GM12878 (cell line): ENCODE data around the gene SATL1. TPM values are rescaled to one million over a fixed set of nuclear protein-coding genes. Genes with fewer than 3 reads are reported as not detected.

ENCODE experiments used
- ATAC-seq: fragments of 200-7000 bp; cut with Tn5 transposase; 3 replicates; pipeline ENCODE4 v1.9.1; 2020; ENCODE audit warnings: mild to moderate bottlenecking, moderate library complexity
- BruUV-seq: library from RNA; stranded (reverse); fragments of 400-500 nt; replicated peaks from 2 replicates; lab custom pipeline; 2021; lab: Mats Ljungman, UMichigan
- CTCF ChIA-PET: fragments of 300-600 bp; sonication (Branson Sonifier 250); formaldehyde crosslinking; extraction: SDS; loops from one replicate; lab custom pipeline; 2021; ENCODE audit warnings: inconsistent platforms; lab: Yijun Ruan, JAX
- POLR2A ChIA-PET: fragments of 350-600 bp; formaldehyde crosslinking; extraction: SDS; loops from one replicate; lab custom pipeline; 2021; ENCODE audit warnings: inconsistent platforms; lab: Charles Lee
- RAD21 ChIA-PET: fragments of 300-600 bp; sonication (Branson Sonifier 250); formaldehyde crosslinking; loops from one replicate; lab custom pipeline; 2023; ENCODE audit warnings: antibody characterized with exemption; ENCODE audit not compliant: unreplicated experiment; lab: Charles Lee
- SMC1A ChIA-PET: fragments of 300-600 bp; sonication (Branson Sonifier 250); formaldehyde crosslinking; loops from one replicate; lab custom pipeline; 2023; ENCODE audit not compliant: unreplicated experiment, uncharacterized antibody; lab: Charles Lee
- DNase-seq: peaks from one replicate; pipeline ENCODE4 v3.0.0-alpha.2; 2011; ENCODE audit warnings: low read depth, low spot score
- FAIRE-seq: peaks from 3 replicates; lab custom pipeline; 2011; peaks lifted over from hg19 to GRCh38; lab: Jason Lieb, UNC
- H2AFZ ChIP-seq: 2 replicates; pipeline ENCODE4 v1.6.0; 2011; ENCODE audit warnings: low read depth, low read length, control low read depth; ENCODE audit not compliant: control insufficient read depth
- H3K27ac ChIP-seq: 2 replicates; pipeline ENCODE4 v1.5.1; 2011; ENCODE audit warnings: control low read depth; ENCODE audit not compliant: control insufficient read depth, insufficient read depth
- H3K27me3 ChIP-seq, 2 experiments: replicated peaks in 1 of 2; 2 replicates each; pipeline versions ENCODE4 v1.6.0 to v1.6.1; 2011; ENCODE audit warnings: low read length in 1 of 2; ENCODE audit not compliant: control insufficient read depth in 2 of 2, insufficient read depth in 2 of 2
- H3K36me3 ChIP-seq, 2 experiments: 2 replicates each; pipeline ENCODE4 v1.5.1; 2011; ENCODE audit warnings: low read length in 1 of 2; ENCODE audit not compliant: control insufficient read depth in 2 of 2, insufficient read depth in 2 of 2
- H3K4me1 ChIP-seq: 2 replicates; pipeline ENCODE4 v1.6.1; 2011; ENCODE audit warnings: mild to moderate bottlenecking, low read length, moderate library complexity, mixed read lengths; ENCODE audit not compliant: control insufficient read depth, insufficient read depth
- H3K4me2 ChIP-seq: 2 replicates; pipeline ENCODE4 v1.6.0; 2011; ENCODE audit warnings: control low read depth; ENCODE audit not compliant: control insufficient read depth, insufficient read depth
- H3K4me3 ChIP-seq: fragments of 200-600 bp; sonication (generic); 2 replicates; pipeline ENCODE4 v1.5.1; 2016
- H3K79me2 ChIP-seq: 2 replicates; pipeline ENCODE4 v1.6.0; 2011; ENCODE audit warnings: low read length; ENCODE audit not compliant: control insufficient read depth, insufficient read depth
- H3K9ac ChIP-seq: 2 replicates; pipeline ENCODE4 v1.8.0; 2011; ENCODE audit warnings: low read length, control low read depth, mixed read lengths; ENCODE audit not compliant: control insufficient read depth, insufficient read depth
- H3K9me3 ChIP-seq: replicated peaks from 3 replicates; pipeline ENCODE4 v1.5.1; 2011; ENCODE audit warnings: mild to moderate bottlenecking, low read length; ENCODE audit not compliant: control insufficient read depth, insufficient read depth
- H4K20me1 ChIP-seq: 2 replicates; pipeline ENCODE4 v1.6.0; 2011; ENCODE audit not compliant: control insufficient read depth, insufficient read depth
- DPF2 ChIP-seq: fragments of 450-650 bp; IDR thresholded peaks from 2 replicates; pipeline ENCODE4 v1.6.1; 2017; ENCODE audit warnings: mild to moderate bottlenecking
- EGR1 ChIP-seq, 2 experiments: IDR thresholded peaks; 1 replicate in 1 of 2; 2 replicates in 1 of 2; pipeline ENCODE4 v1.6.1; 2011 to 2012; ENCODE audit warnings: low read depth in 2 of 2, low read length in 2 of 2, borderline replicate concordance in 1 of 2, mild to moderate bottlenecking in 1 of 2, moderate library complexity in 1 of 2
- RAD21 ChIP-seq: IDR thresholded peaks from 2 replicates; pipeline ENCODE4 v1.6.1; 2011; ENCODE audit warnings: mild to moderate bottlenecking, low read depth, low read length, moderate library complexity; ENCODE audit not compliant: insufficient read depth
- RELB ChIP-seq: fragments of 450-650 bp; IDR thresholded peaks from 2 replicates; pipeline ENCODE4 v1.6.1; 2017; ENCODE audit warnings: low read depth, mild to moderate bottlenecking, moderate library complexity
- REST ChIP-seq: IDR thresholded peaks from 2 replicates; pipeline ENCODE4 v1.6.1; 2012; ENCODE audit warnings: mild to moderate bottlenecking, low read depth, low read length
- SP1 ChIP-seq: IDR thresholded peaks from one replicate; pipeline ENCODE4 v1.6.1; 2011; ENCODE audit warnings: low read depth, low read length
- SUPT20H ChIP-seq: IDR thresholded peaks from 2 replicates; pipeline ENCODE4 v1.6.1; 2011; ENCODE audit warnings: low read depth, mild to moderate bottlenecking, low read length, moderate library complexity, borderline replicate concordance; ENCODE audit not compliant: control insufficient read depth
- ZNF384 ChIP-seq: IDR thresholded peaks from 2 replicates; pipeline ENCODE4 v1.6.1; 2012; ENCODE audit warnings: low read depth, mild to moderate bottlenecking, low read length, improper control_type of control experiment, borderline replicate concordance
- ZNF687 ChIP-seq: fragments of 450-650 bp; IDR thresholded peaks from 2 replicates; pipeline ENCODE4 v1.6.1; 2017; ENCODE audit warnings: mild to moderate bottlenecking, moderate library complexity
- WGBS: methylation state at CpG from one replicate; pipeline ENCODE4 v1.1.6; 2016; ENCODE audit warnings: low lambda C conversion rate; ENCODE audit not compliant: insufficient replicate concordance, insufficient coverage; ENCODE audit errors: missing lambda C conversion rate; 5-methylcytosine and 5-hydroxymethylcytosine counted together
- in situ Hi-C: fragments of 300-500 bp; cut with MboI; formaldehyde crosslinking; loops from 9 replicates; pipeline ENCODE4 v1.14.3; 2018; ENCODE audit warnings: mixed read lengths
- intact Hi-C: fragments of 100-400 bp; cut with micrococcal nuclease; formaldehyde crosslinking; loops from one replicate; pipeline ENCODE4 v1.14.2; 2022; ENCODE audit not compliant: unreplicated experiment
- polyA plus RNA-seq, 11 experiments: library from polyadenylated mRNA; depleted of rRNA in 4 of 11; unstranded in 6 of 11; stranded (reverse) in 5 of 11; fragments of >200 nt; fragmentation: Nextera tagmentation in 4 of 11; fragmentation: Illumina TruSeq in 1 of 11; extraction: Ambion mirVana in 4 of 11; extraction: Trizol in 1 of 11; gene quantifications; 1 replicate in 1 of 11; 2 replicates in 10 of 11; pipeline versions ENCODE4 v1.2.1 to v1.2.3, GENCODE V29; 2011 to 2016; ENCODE audit warnings: inconsistent platforms in 2 of 11, missing spikeins in 2 of 11, low read depth in 1 of 11
- total RNA-seq, 4 experiments: library from RNA; depleted of rRNA in 3 of 4; stranded (reverse); fragments of >200 nt in 3 of 4; fragmentation: Illumina TruSeq in 1 of 4; extraction: Trizol in 1 of 4; gene quantifications; 2 replicates each; pipeline versions ENCODE4 v1.2.1 to v1.2.3, GENCODE V29; 2013 to 2021
- TF ChIP-seq, protein P1 (sequence below): fragments of 450-650 bp; IDR thresholded peaks from 2 replicates; pipeline ENCODE4 v1.6.1; 2016; ENCODE audit warnings: mild to moderate bottlenecking

The SATL1 gene
- total and polyA plus RNA-seq, 10 of the 15 experiments (the other 5 are each of a cell fraction or from before 2014, with no cell fraction given) = 0.01 TPM; not detected in 9

- no peak for FAIRE-seq
- H4K20me1 ChIP-seq = no peaks in the 10 kb centered on the region
- H3K9me3 ChIP-seq = no peaks in the 10 kb centered on the region
- DNase-seq = no peak
- CTCF ChIA-PET = no interaction called here
- H3K27ac ChIP-seq = no peak overlapping the region
- H3K36me3 ChIP-seq = no peaks in the 10 kb centered on the region
- no peaks in the 10 kb centered on the region for H3K4me1 ChIP-seq
- no peak overlapping the region for H2AFZ ChIP-seq
- no peak overlapping the region for H3K4me2 ChIP-seq
- H3K4me3 ChIP-seq = no peak overlapping the region
- intact Hi-C loops (no loop called here), in situ Hi-C loops (no loop called here)
- ATAC-seq = no peak
- no peak overlapping the region for H3K9ac ChIP-seq
- RAD21 ChIA-PET = no interaction called here
- no TSS peak for BruUV-seq
- WGBS = 17% methylated on average over 2 of the region's 2 CpGs
- SMC1A ChIA-PET = no interaction called here
- POLR2A ChIA-PET = no interaction called here
- no peaks in the 10 kb centered on the region for H3K27me3 ChIP-seq
- H3K79me2 ChIP-seq = no peaks in the 10 kb centered on the region
- TF ChIP-seq EGR1 (IDR thresholded peaks at IDR 0.05; ENCODE audit: borderline replicate concordance in 1 of 2, low read depth in 2 of 2, low read length in 2 of 2) = no peak
- no peak for TF ChIP-seq DPF2
- no peak for TF ChIP-seq REST
- TF ChIP-seq, protein P1, sequence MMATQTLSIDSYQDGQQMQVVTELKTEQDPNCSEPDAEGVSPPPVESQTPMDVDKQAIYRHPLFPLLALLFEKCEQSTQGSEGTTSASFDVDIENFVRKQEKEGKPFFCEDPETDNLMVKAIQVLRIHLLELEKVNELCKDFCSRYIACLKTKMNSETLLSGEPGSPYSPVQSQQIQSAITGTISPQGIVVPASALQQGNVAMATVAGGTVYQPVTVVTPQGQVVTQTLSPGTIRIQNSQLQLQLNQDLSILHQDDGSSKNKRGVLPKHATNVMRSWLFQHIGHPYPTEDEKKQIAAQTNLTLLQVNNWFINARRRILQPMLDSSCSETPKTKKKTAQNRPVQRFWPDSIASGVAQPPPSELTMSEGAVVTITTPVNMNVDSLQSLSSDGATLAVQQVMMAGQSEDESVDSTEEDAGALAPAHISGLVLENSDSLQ = no peak
- TF ChIP-seq SP1 = no peak
- TF ChIP-seq ZNF687 = no peak
- TF ChIP-seq RAD21 = no peak
- TF ChIP-seq ZNF384 = no peak
- TF ChIP-seq SUPT20H = no peak
- no peak for TF ChIP-seq RELB
These were observed 20.2 kb downstream of the SATL1 start for GRCh38 chrX:85223359-85223758.
